HEK293T (cell line): ENCODE data around the gene MICAL2.

Experiments used
- ARNT ChIP-seq: fragments of 450-650 bp; IDR thresholded peaks from 2 replicates; pipeline ENCODE4 v1.6.1; 2017; ENCODE audit warnings: mild to moderate bottlenecking
- BHLHE40 ChIP-seq: fragments of 450-650 bp; IDR thresholded peaks from 2 replicates; pipeline ENCODE4 v1.6.1; 2016; ENCODE audit warnings: mild to moderate bottlenecking, moderate library complexity, borderline replicate concordance
- CTBP1 ChIP-seq: fragments of 450-650 bp; IDR thresholded peaks from 2 replicates; pipeline ENCODE4 v1.6.1; 2016; ENCODE audit warnings: borderline replicate concordance
- ELF4 ChIP-seq: fragments of 450-650 bp; IDR thresholded peaks from 2 replicates; pipeline ENCODE4 v1.6.1; 2017; ENCODE audit warnings: antibody characterized with exemption
- FOXA1 ChIP-seq: fragments of 450-650 bp; IDR thresholded peaks from 2 replicates; pipeline ENCODE4 v1.6.1; 2016; ENCODE audit warnings: mild to moderate bottlenecking
- FOXK2 ChIP-seq: fragments of 450-650 bp; IDR thresholded peaks from 2 replicates; pipeline ENCODE4 v1.6.1; 2016; ENCODE audit warnings: mild to moderate bottlenecking
- FOXM1 ChIP-seq: fragments of 450-650 bp; IDR thresholded peaks from 2 replicates; pipeline ENCODE4 v1.6.1; 2017; ENCODE audit warnings: mild to moderate bottlenecking, borderline replicate concordance
- HDGF ChIP-seq: fragments of 450-650 bp; IDR thresholded peaks from 2 replicates; pipeline ENCODE4 v1.6.1; 2017; ENCODE audit warnings: antibody characterized with exemption, borderline replicate concordance
- LEF1 ChIP-seq: fragments of 450-650 bp; IDR thresholded peaks from 2 replicates; pipeline ENCODE4 v1.6.1; 2017; ENCODE audit warnings: mild to moderate bottlenecking, borderline replicate concordance
- PKNOX1 ChIP-seq: fragments of 450-650 bp; IDR thresholded peaks from 2 replicates; pipeline ENCODE4 v1.6.1; 2016
- SP1 ChIP-seq: fragments of 450-650 bp; IDR thresholded peaks from 2 replicates; pipeline ENCODE4 v1.6.1; 2017
- SUZ12 ChIP-seq: fragments of 450-650 bp; IDR thresholded peaks from 2 replicates; pipeline ENCODE4 v1.6.1; 2016; ENCODE audit warnings: mild to moderate bottlenecking
- ZNF384 ChIP-seq: fragments of 450-650 bp; IDR thresholded peaks from 2 replicates; pipeline ENCODE4 v1.6.1; 2016

GRCh38 chr11:12088047-12088481 is 22.3 kb upstream of the MICAL2 start:
- TF ChIP-seq SP1 (no peak), ARNT (no peak), FOXA1 (no peak), FOXM1 (no peak), SUZ12 (no peak), BHLHE40 (no peak), PKNOX1 (no peak), ELF4 (no peak), ZNF384 (no peak), FOXK2 (no peak), CTBP1 (no peak), HDGF (no peak), LEF1 (no peak)
